ENCODE results near the gene ISL2. TPM values are rescaled to one million over a fixed set of nuclear protein-coding genes. Genes with fewer than 3 reads are reported as not detected.
A peak's percentile ranks its signal among the peaks of the same experiment; 100 is the strongest.

ISL2 gene
- total RNA-seq, 2 donors from 2014 or later, result 0.13 to 0.35 TPM

DNA sequence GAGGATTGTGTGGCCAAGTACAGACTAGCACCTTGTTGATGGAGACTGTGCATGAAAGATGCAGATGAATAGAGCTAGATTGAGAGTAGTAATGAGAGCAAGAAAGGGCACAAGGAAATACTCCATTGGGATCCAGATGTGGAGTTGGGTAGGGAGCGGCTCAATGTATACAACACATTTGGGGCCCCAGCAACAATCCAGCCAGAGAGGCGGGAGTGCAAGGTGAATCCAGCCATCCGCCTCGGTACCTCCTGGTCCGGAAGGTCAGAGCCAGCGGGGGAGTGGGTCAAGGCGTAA is 9.0 kb downstream of the ISL2 start:
- H3K9ac ChIP-seq (ENCODE audit: low read depth in 2 of 2, low read length in 2 of 2), result peak overlapping the region in 1 of 2 donors; percentile 78

DNA sequence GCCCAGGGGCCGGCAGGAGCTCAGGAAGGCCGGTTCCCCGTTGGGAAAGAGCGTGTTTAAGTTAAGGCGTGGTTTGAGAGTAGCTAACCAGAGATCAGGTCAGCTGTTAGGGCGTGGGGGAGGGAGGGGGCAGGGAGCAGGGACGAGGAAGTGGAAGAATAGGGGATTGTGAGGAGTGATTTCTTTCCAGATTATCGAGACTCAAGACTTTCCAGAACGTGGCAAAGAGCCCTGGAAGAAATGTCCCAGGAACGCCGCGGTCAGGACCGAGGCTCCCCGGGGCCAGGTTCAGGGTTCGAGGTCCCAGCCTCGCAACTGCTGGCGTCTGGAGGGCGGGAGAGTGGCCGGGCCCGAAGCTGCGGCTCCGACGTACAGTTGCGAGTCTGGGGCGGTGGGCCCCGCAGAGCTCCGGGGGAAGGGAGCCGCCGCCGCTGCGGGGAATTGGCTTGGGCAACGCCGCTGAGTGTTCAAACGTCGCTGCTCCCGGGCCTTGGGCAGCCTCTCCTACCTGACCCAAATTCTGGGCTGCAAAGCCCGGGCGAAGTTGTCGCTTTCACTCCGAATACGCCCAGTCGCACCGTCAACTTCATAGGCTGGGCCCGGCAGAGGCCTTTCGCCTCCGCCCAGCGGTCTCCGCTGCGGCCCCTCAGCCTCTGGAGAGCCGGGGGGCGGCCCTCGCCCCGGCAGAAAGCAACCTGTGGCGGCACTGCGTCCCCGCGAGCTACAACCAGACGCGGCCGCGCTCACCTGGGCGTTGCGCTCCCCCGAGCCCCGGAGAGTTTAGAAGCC is 9.5 kb downstream of the ISL2 start:
- Histone ChIP-seq H3K4me1 (peaks cover 19% of the 10 kb centered on the region), H3K27me3 (peaks cover 64% of the 10 kb centered on the region), H3K9ac (ENCODE audit: low read depth in 2 of 2, low read length in 2 of 2) (peak overlapping the region; percentile 78 to 88), H3K9me3 (no peaks in the 10 kb centered on the region), H3K36me3 (no peaks in the 10 kb centered on the region), H3K27ac (peak overlapping the region; percentile 42), H3K4me3 (peak overlapping the region; percentile 60)
- TF ChIP-seq, protein P1, sequence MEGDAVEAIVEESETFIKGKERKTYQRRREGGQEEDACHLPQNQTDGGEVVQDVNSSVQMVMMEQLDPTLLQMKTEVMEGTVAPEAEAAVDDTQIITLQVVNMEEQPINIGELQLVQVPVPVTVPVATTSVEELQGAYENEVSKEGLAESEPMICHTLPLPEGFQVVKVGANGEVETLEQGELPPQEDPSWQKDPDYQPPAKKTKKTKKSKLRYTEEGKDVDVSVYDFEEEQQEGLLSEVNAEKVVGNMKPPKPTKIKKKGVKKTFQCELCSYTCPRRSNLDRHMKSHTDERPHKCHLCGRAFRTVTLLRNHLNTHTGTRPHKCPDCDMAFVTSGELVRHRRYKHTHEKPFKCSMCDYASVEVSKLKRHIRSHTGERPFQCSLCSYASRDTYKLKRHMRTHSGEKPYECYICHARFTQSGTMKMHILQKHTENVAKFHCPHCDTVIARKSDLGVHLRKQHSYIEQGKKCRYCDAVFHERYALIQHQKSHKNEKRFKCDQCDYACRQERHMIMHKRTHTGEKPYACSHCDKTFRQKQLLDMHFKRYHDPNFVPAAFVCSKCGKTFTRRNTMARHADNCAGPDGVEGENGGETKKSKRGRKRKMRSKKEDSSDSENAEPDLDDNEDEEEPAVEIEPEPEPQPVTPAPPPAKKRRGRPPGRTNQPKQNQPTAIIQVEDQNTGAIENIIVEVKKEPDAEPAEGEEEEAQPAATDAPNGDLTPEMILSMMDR (IDR thresholded peaks at IDR 0.05), result no peak
- intact Hi-C loops (cut with DNase I), result no loop called here
- DNase-seq, result peak; percentile 86

More for the DNA sequence above, 9.0 kb downstream of the ISL2 start:
- intact Hi-C loops (cut with DNase I), result no loop called here
- TF ChIP-seq, protein P1 (IDR thresholded peaks at IDR 0.05), result no peak
- Histone ChIP-seq H3K36me3 (no peaks in the 10 kb centered on the region), H3K4me1 (peaks cover 24% of the 10 kb centered on the region), H3K4me3 (no peak overlapping the region), H3K9me3 (no peaks in the 10 kb centered on the region), H3K27ac (no peak overlapping the region), H3K27me3 (peaks cover 69% of the 10 kb centered on the region)
- no peak for DNase-seq

DNA sequence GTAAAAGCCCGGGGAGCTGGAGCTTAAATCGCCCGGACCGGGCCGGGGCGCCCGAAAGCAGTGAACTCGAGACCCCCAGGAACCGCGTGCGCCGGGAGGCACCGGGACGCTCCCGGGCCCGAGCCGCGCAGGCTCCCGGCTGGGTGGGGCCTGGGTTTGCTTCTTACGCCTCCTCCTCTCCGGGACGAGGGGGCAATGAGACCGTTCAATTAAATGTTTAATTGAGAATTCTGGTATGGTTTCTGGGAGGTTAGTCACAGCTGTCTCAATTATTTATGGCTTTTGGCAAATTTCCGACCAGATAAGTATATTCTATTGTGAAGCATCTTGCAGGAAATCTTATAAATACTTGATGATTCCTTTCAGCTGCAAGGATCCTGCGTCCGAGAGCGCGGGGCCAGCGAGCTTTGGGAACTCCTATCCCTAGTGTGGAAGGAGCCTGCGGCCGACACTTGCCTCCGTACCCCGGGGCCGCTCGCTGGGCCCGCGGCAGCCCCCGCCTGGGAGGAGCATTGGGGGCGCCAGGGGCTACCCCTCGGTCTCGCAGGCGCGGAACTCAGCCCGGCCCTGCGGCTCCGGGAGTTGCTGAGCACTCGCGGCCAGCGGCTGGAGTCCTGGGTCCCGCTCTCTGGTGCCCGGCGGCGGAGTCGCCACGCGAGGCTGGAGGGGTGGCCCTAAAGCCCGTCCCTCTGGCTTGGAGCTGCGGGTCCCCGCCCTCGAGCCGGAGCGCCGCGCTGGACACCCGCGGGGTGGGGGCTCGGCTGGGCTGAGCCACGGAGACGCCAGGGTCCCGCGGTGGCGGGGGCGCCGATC is 10.3 kb downstream of the ISL2 start:
- TF ChIP-seq, protein P1 (IDR thresholded peaks at IDR 0.05), result no peak
- H3K9ac ChIP-seq (ENCODE audit: low read depth in 2 of 2, low read length in 2 of 2), result peak overlapping the region; percentile 78 to 88
- no peaks in the 10 kb centered on the region for H3K36me3 ChIP-seq
- intact Hi-C loops (cut with DNase I), result no loop called here
- H3K4me3 ChIP-seq, result peak overlapping the region; percentile 60
- no peaks in the 10 kb centered on the region for H3K9me3 ChIP-seq
- peaks cover 14% of the 10 kb centered on the region for H3K4me1 ChIP-seq
- peaks cover 56% of the 10 kb centered on the region for H3K27me3 ChIP-seq
- H3K27ac ChIP-seq, result peak overlapping the region; percentile 42
- peak; percentile 46 for DNase-seq

DNA sequence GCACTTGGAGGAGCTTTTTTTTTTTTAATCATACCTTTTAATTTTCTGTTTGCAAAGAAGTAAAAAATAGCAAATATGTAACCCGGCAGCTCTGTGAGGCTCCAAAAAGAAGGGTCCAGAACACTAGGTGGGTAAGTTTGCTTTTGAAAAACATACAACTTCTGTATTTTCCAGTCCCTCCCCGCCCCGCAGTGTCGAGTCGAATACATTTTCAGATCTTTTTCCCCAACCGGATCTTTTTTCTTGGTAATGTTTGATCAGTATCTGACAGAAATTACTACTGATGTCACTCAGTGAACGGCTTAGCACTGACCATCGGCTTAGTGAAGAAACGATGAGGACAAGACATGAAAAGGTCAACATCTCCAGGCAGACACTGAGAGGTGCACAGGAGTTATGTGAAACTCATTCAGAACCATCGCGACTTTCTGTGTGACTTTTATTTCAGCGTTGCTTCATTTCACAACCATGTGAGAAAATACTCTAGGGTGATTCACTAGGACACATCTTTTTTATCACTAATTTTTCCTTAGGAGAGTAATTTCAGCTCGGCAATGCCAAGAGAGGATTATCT is 11.0 kb downstream of the ISL2 start:
- Histone ChIP-seq H3K36me3 (no peaks in the 10 kb centered on the region), H3K9ac (ENCODE audit: low read depth in 2 of 2, low read length in 2 of 2) (peak overlapping the region; percentile 78 to 88), H3K9me3 (no peaks in the 10 kb centered on the region), H3K27me3 (peaks cover 49% of the 10 kb centered on the region), H3K4me1 (peaks cover 13% of the 10 kb centered on the region), H3K27ac (no peak overlapping the region), H3K4me3 (peak overlapping the region; percentile 60)
- DNase-seq, result no peak
- intact Hi-C loops (cut with DNase I), result no loop called here
- TF ChIP-seq, protein P1 (IDR thresholded peaks at IDR 0.05), result no peak

DNA sequence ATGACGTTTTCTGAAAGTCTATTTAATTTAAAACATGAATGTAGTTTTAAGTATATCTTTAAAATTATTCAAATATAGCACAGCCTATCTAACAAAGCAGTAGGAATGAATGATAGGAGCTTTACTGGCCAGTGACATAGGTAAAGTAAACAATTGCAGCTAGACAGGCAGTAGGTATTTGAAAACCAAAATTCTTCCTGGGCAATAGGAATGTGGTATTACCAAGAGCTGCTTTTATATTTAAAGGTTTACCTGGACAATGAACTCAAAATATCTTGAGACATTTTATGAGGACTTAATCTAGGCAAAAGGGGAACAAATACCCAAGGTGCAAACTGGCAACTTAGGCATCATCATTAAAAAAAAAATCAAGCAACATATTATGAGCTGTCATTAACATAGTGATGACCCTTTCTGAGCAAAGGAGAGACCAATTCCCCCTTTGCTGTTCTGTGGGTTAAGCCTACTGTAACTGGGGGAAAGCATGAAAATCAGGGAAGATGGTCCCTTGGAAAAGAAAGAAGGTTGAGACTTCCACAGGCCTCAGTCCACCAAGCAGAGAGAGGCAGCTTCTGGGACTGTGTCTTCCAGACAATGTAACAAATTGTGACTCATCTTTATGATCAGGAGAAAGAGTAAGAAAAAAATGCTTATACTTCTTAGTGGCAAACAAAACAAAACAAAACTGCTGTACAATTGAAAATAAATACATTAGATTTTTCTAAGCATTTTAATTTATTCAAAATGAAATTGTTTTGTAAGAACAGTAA is 12.9 kb downstream of the ISL2 start:
- Histone ChIP-seq H3K4me3 (no peak overlapping the region), H3K27me3 (peaks cover 29% of the 10 kb centered on the region), H3K36me3 (no peaks in the 10 kb centered on the region), H3K9me3 (no peaks in the 10 kb centered on the region), H3K9ac (ENCODE audit: low read depth in 2 of 2, low read length in 2 of 2) (no peak overlapping the region), H3K27ac (no peak overlapping the region), H3K4me1 (peaks cover 6% of the 10 kb centered on the region)
- intact Hi-C loops (cut with DNase I), result no loop called here
- TF ChIP-seq, protein P1 (IDR thresholded peaks at IDR 0.05), result no peak
- no peak for DNase-seq
